Measurements from ENCODE around the gene BMP2K. TPM values are rescaled to one million over a fixed set of nuclear protein-coding genes. Genes with fewer than 3 reads are reported as not detected.
"Not testable (repeated sequence)": the region's sequence is repeated elsewhere in the genome, so short reads cannot be mapped to it uniquely, and the experiment has no call there.

Gene BMP2K
- total and polyA plus RNA-seq, 2 experiments from 2014 or later, result 27.3 to 96.5 TPM

DNA sequence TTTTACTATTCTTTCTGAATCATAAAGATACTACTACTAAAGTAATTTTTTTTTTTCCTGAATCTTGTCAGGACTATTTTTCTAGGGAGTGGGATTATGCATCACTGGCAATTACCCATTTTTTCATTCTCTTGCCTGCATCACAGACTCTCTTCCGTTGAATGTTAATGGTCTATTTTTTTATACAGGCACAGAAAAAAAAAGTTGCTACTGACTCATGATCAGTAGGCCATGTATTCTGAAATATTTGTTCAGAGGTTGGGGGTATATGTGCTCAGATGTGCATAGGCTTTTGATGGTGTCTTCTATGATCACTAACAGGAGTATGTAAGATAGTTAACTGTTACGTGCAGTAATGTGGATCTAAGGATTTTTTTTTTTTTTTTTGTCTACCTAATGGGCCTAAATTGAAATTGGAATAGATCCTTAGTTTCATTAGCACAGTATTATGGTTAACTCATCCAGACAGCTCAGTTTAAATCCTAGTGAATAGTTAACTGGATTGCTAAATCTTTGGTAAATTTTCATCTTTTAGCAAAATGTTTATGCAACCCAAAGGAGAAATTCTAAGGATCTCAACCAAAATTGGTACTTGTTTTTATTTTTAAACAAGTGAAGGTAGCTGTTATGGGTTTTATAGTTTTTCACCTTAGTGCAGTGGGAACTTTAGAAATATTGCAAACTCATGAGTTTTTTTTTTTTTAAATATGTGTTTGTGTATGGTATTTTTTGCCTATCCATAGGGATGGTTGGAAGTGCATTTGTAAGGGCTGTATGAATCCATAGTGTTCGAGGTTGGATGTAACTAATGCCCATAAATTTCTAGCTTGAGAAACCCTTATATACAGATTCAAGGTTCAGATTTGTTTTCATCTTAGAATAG, 12.1 kb downstream of the BMP2K start:
- 94% methylated on average over 3 of the region's 3 CpGs for WGBS (ENCODE audit: low lambda C conversion rate, missing lambda C conversion rate)

DNA sequence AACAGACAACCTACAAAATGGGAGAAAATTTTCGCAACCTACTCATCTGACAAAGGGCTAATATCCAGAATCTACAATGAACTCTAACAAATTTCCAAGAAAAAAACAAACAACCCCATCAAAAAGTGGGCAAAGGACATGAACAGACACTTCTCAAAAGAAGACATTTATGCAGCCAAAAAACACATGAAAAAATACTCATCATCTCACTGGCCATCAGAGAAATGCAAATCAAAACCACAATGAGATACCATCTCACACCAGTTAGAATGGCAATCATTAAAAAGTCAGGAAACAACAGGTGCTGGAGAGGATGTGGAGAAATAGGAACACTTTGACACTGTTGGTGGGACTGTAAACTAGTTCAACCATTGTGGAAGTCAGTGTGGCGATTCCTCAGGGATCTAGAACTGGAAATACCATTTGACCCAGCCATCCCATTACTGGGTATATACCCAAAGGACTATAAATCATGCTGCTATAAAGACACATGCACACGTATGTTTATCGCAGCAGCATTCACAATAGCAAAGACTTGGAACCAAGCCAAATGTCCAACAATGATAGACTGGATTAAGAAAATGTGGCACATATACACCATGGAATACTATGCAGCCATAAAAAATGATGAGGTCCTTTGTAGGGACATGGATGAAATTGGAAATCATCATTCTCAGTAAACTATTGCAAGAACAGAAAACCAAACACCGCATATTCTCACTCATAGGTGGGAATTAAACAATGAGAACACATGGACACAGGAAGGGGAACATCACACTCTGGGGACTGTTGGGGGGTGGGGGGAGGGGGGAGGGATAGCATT, 19.7 kb downstream of the BMP2K start:
- not testable (repeated sequence) for H3K9me2 ChIP-seq (replicated peaks; ENCODE audit: insufficient read depth); H3K4me2 ChIP-seq; H3K4me3 ChIP-seq; H3K9me3 ChIP-seq (ENCODE audit: low read depth); H3K4me1 ChIP-seq (ENCODE audit: insufficient read depth); H2AFZ ChIP-seq; DNase-seq (ENCODE audit: low spot score); H3K36me3 ChIP-seq (replicated peaks; ENCODE audit: insufficient read depth, low read depth); H3K27ac ChIP-seq; H3K27me3 ChIP-seq
- WGBS (ENCODE audit: low lambda C conversion rate, missing lambda C conversion rate), result 97% methylated on average over 4 of the region's 5 CpGs
- Histone ChIP-seq H3K79me2 (peaks cover 89% of the 10 kb centered on the region), H4K20me1 (ENCODE audit: insufficient read depth, poor library complexity, severe bottlenecking) (peaks cover 14% of the 10 kb centered on the region)

More for the DNA sequence above, 12.1 kb downstream of the BMP2K start:
- Histone ChIP-seq H3K36me3 (replicated peaks; ENCODE audit: insufficient read depth, low read depth) (peaks cover 3% of the 10 kb centered on the region), H3K27ac (no peak overlapping the region), H3K79me2 (peaks cover 99% of the 10 kb centered on the region), H3K9me3 (ENCODE audit: low read depth) (no peaks in the 10 kb centered on the region), H3K27me3 (no peaks in the 10 kb centered on the region), H3K4me3 (no peak overlapping the region), H3K4me2 (peak overlapping the region; percentile 1), H2AFZ (no peak overlapping the region), H3K4me1 (ENCODE audit: insufficient read depth) (no peaks in the 10 kb centered on the region), H4K20me1 (ENCODE audit: insufficient read depth, poor library complexity, severe bottlenecking) (peaks cover 40% of the 10 kb centered on the region), H3K9me2 (replicated peaks; ENCODE audit: insufficient read depth) (no peaks in the 10 kb centered on the region)
- no peak for TF ChIP-seq EZH2phosphoT487 (IDR thresholded peaks at IDR 0.05; ENCODE audit: low read depth, severe bottlenecking, unreplicated experiment)
- no peak for TF ChIP-seq EZH2 (IDR thresholded peaks at IDR 0.05; ENCODE audit: borderline replicate concordance)
- TF ChIP-seq, protein P1, sequence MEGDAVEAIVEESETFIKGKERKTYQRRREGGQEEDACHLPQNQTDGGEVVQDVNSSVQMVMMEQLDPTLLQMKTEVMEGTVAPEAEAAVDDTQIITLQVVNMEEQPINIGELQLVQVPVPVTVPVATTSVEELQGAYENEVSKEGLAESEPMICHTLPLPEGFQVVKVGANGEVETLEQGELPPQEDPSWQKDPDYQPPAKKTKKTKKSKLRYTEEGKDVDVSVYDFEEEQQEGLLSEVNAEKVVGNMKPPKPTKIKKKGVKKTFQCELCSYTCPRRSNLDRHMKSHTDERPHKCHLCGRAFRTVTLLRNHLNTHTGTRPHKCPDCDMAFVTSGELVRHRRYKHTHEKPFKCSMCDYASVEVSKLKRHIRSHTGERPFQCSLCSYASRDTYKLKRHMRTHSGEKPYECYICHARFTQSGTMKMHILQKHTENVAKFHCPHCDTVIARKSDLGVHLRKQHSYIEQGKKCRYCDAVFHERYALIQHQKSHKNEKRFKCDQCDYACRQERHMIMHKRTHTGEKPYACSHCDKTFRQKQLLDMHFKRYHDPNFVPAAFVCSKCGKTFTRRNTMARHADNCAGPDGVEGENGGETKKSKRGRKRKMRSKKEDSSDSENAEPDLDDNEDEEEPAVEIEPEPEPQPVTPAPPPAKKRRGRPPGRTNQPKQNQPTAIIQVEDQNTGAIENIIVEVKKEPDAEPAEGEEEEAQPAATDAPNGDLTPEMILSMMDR (IDR thresholded peaks at IDR 0.05; ENCODE audit: poor library complexity), result no peak
- no peak for DNase-seq (ENCODE audit: low spot score)

DNA sequence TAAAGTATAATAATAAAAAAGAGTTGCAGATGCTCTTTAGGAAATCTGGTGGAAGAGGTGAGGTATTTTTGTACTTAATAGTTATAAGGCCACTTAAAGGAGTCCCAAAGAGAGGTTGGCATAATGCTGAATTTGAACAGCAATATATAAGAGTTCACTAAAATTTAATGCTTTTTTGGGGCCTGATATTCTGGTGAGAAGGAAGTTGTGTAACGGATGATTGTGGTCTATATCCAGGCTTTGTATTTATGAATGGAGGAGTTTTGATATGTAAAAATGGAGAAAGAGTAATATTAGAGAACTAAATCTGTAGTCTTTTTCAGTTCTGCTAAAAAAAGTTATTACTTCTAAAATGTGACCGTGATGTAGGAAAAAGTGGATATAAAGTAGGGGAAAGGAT, 20.4 kb downstream of the BMP2K start:
- no peak for DNase-seq (ENCODE audit: low spot score)
- Histone ChIP-seq H3K9me2 (replicated peaks; ENCODE audit: insufficient read depth) (no peaks in the 10 kb centered on the region), H3K27me3 (no peaks in the 10 kb centered on the region), H3K79me2 (peaks cover 89% of the 10 kb centered on the region), H3K4me3 (no peak overlapping the region), H3K4me1 (ENCODE audit: insufficient read depth) (no peaks in the 10 kb centered on the region), H3K36me3 (replicated peaks; ENCODE audit: insufficient read depth, low read depth) (peaks cover 3% of the 10 kb centered on the region), H3K27ac (no peak overlapping the region), H4K20me1 (ENCODE audit: insufficient read depth, poor library complexity, severe bottlenecking) (peaks cover 14% of the 10 kb centered on the region), H3K9me3 (ENCODE audit: low read depth) (no peaks in the 10 kb centered on the region), H2AFZ (no peak overlapping the region), H3K4me2 (no peak overlapping the region)
- WGBS (ENCODE audit: low lambda C conversion rate, missing lambda C conversion rate), result 95% methylated on average over 2 of the region's 2 CpGs
- TF ChIP-seq EZH2 (IDR thresholded peaks at IDR 0.05; ENCODE audit: borderline replicate concordance) (no peak), EZH2phosphoT487 (IDR thresholded peaks at IDR 0.05; ENCODE audit: low read depth, severe bottlenecking, unreplicated experiment) (no peak)
- TF ChIP-seq, protein P1 (IDR thresholded peaks at IDR 0.05; ENCODE audit: poor library complexity), result no peak
